NCI-H345 treated with DMSO at 0.1 percent for 48 hours (cell line): Measurements from ENCODE around the gene HSPA4L.

Experiments
- DNase-seq: peaks from one replicate; lab custom pipeline; 2025; ENCODE audit not compliant: unreplicated experiment; lab: John Stamatoyannopoulos, UW

The HSPA4L gene

DNA sequence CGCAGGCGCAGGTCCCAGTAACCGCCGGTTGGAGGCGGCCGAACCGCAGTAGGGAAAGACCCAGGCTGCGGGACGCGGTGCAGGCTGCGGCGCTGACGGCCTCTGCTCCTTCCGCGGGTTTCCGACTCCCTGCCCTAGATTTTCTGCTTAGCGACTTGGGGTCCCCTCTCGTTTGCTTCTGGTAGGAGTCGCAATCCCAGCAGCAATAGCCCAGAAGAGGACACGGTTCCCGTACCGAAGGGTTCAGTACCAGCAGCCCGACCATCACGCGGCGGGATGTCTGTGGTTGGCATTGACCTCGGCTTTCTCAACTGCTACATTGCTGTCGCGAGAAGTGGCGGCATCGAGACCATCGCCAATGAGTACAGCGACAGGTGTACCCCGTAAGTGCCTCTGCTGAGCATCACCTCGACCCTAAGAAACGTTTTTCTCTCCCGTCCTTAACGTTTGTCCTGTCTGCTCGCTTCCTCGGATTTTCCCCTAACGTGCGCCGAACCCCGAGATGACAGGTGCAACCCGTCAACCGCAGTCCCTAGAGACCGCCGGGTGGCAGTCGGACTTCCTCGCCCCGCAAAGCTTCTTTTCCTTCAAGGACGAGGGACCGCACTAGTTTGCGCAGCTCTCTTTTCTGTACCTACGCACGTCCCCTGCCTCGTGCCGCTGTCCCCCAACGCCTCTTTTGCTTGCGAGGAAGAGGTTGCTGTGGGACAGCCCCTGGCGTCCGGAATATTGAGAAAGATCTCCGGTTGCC, at the start of gene HSPA4L:
Gene HSPA4L (plus strand): TSS at position 48 of the 751 bp plus-strand sequence. CDS start 229 bp downstream, at position 277.
- peak; percentile 36 for DNase-seq

- DNase-seq: peak; percentile 26
Observed at GRCh38 chr4:127732623-127733328, 49.3 kb upstream of the HSPA4L start.

GRCh38 chr4:127734976-127735375, 47.1 kb upstream of the HSPA4L start:
- DNase-seq: no peak

DNA sequence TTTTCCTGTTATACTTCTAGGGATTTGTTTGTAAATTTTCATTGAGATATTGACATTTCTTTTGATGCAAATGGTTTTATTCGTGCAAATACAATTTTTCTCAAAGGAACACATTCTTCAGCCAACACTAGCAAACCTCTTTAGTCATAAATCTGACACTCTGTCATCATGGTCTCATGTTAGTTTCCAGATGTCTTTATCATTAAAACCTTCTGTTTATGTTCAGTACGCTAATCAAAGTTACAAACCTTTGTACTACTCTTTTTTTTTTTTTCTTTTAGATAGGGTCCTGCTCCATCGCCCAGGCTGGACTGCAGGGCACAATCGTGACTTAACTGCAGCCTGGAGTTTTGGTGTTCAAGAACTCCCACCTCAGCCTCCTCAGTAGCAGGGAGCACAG, 44.8 kb upstream of the HSPA4L start:
- DNase-seq: no peak

- DNase-seq: no peak
Observed at GRCh38 chr4:127741247-127741646, 40.9 kb upstream of the HSPA4L start.

- DNase-seq: no peak
Observed at GRCh38 chr4:127747883-127748282, 34.2 kb upstream of the HSPA4L start.

DNA sequence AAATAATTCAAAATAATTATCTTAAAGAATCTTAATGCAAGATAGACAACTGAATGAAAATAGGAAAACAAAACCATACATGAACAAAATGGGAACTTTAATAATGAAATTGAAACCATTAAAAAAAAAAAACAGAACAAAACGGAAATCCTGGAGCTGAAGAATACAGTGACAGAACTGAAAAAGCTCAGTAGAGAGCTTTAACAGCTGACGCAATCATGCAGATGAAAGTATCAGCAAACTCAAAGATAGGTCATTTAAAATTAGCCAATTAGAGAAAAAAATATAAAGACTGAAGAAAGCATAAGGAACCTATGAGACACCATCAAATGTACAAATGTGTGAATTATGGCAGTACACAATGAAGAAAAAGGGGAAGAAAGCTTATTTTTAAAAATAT, 33.2 kb upstream of the HSPA4L start:
- no peak for DNase-seq

DNA sequence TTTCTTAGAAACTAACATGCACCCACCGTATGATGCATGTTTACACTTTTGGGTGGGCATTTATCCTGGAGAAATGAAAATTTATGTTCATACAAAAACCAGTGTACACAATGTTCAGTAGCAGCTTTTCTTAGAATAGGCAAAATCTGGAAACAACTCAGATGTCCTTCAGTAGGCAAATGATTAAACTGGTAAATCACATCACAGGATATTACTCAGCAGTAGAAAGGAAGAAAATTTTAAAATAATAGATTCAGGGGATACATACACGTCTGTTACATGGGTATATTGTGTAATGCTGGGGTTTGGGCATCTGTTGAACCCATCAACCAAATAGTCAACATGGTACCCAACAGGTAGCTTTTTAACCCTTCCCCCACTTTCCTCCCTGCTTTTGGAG, 25.2 kb upstream of the HSPA4L start:
- no peak for DNase-seq

GRCh38 chr4:127759228-127759820, 22.8 kb upstream of the HSPA4L start:
- DNase-seq: no peak

DNA sequence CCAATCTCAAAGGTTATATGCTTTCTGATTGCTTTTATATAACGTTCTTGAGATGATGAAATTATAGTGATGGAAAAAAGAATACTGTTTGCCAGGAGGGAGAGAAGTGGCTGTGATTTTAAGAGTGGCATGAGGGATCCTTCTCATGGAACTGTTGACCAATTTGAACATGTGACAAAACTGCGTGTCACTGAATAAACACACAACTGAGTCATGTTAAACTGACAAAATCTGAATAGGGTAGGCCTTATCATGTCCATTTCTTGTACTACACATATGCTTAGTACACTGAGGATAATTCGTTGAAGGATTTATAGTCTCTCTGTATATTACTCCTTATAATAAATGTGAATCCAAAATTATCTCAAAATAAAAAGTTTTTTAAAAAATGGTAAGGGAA, 22.2 kb upstream of the HSPA4L start:
- DNase-seq: no peak

DNA sequence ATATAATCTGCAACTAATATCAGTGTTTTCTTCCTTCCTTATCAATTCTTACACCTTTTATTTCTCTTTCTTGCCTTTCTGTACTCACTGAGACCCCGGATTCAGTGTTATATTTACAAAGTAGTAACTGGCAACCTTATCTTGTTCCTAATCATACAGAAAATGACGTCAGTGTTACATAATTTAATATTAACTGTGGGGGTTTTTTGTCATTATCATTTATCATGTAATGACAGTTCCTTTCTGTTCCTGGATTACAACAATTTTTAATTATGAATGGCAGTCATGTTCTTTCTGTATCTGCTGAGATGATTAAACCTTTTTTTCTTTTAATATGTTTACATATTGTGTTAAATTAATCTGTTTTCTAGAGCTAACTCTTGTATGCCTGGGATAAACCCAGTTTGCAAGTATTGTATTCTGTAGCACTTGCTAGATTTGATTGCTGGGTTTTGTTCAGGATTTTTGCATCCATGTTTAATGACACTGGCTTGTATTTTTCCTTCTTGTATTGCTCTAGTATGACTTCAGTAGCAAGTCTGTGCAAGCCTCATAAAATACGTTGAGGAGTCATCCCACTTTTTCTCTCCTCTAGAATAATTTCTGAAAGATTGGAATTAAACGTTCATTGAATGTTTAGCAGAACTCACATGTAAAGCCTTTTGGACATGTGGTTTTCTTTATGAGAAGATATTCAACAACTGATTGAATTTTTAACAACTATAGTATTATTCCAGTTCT, 10.4 kb upstream of the HSPA4L start:
- DNase-seq: no peak

- no peak for DNase-seq
Observed at GRCh38 chr4:127772769-127773671, 9.1 kb upstream of the HSPA4L start.

DNA sequence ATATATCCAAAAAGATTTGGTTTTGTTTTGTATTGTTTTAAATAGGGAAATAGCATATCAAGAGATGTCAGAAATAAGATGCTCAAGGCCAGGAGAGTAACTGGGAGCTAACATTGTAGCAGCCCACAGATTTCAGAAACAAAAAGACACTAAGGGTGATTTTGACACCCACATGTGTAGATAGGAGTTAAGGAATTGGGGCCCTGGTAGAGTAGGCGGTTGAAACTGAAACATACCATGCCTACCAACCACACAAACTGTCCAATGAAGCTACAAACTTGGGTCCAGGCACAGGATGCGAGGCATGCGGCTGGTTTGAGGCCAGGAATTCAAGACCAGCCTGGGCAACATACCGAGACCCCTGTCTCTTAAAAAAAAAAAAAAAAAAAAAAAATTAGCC, 6.3 kb upstream of the HSPA4L start:
- DNase-seq: no peak

DNA sequence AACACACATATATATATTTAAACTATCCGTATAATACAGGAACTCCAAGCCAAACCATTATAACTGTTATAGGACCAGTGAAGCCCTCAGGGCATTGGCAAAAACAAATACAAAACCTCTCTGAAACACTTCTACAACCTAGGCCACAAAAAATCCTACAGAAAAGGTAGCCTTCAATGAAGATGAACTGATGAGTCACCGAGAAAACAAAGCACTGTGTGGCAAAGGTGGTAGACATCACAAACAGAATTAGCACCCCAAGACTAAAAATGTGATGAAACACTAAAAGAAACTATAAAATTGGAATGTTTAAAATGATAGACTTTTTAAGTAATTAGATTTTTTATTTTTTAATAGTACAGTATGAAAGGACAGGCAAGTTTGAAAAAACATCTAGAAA, 5.5 kb upstream of the HSPA4L start:
- peak; percentile 9 for DNase-seq

DNA sequence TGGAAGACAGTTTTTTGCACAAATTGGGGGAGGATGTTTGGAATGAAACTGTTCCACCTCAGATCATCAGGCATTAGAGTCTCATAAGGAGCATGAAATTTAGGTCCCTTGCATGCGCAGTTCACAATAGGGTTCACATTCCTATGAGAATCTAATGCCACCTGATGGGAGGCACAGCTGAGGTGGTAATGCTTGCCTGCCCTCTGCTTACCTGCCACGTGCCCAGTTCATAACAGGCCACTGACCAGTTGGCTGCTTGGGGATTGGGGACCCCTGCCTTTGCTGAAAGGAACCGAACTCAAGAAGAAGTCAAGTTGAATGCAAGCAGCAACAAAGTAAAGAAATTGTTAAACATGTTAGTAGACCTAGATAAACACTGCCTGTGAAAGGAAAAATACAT, 4.6 kb upstream of the HSPA4L start:
- no peak for DNase-seq

DNA sequence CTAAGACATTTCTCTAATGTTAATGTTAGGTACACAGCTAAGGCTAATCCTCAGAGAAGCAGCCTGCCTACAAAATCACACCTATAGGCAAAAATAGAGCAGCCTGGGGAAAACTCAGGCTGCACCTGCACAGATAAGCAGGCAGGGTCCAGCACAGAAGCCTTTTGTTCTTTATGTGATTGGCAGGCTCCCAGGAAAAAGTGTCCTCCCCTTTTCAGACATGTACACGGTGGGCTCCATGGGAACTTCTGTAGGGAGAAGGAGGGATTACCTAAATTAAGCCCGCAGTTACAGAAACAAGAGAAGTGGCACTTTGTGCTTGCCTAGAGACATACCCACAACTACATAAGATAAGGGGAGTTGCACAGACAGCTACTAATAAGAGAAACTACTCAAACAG, 4.0 kb upstream of the HSPA4L start:
- peak; percentile 4 for DNase-seq

GRCh38 chr4:127780598-127780997, 1.5 kb upstream of the HSPA4L start:
- DNase-seq: no peak

- no peak for DNase-seq
Observed at GRCh38 chr4:127781300-127782024, 660 bp upstream of the HSPA4L start.

GRCh38 chr4:127782025-127782274, 172 bp upstream of the HSPA4L start:
- no peak for DNase-seq
